Stimulated activated CD8-positive, alpha-beta memory T cell treated with anti-CD3 and anti-CD28 coated beads, Interleukin-4, amount 100 ng/mL, for 1 hour (primary cell): ENCODE measurements around the gene INTS12.
"Not testable (repeated sequence)": the region's sequence is repeated elsewhere in the genome, so short reads cannot be mapped to it uniquely, and the experiment has no call there.

Source experiments
- DNase-seq, 2 donors: peaks; one replicate each; pipeline ENCODE4 v3.0.0-alpha.2; 2020; ENCODE audit warnings: low read depth in 2 of 2, low spot score in 1 of 2

The INTS12 gene, protein sequence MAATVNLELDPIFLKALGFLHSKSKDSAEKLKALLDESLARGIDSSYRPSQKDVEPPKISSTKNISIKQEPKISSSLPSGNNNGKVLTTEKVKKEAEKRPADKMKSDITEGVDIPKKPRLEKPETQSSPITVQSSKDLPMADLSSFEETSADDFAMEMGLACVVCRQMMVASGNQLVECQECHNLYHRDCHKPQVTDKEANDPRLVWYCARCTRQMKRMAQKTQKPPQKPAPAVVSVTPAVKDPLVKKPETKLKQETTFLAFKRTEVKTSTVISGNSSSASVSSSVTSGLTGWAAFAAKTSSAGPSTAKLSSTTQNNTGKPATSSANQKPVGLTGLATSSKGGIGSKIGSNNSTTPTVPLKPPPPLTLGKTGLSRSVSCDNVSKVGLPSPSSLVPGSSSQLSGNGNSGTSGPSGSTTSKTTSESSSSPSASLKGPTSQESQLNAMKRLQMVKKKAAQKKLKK

DNA sequence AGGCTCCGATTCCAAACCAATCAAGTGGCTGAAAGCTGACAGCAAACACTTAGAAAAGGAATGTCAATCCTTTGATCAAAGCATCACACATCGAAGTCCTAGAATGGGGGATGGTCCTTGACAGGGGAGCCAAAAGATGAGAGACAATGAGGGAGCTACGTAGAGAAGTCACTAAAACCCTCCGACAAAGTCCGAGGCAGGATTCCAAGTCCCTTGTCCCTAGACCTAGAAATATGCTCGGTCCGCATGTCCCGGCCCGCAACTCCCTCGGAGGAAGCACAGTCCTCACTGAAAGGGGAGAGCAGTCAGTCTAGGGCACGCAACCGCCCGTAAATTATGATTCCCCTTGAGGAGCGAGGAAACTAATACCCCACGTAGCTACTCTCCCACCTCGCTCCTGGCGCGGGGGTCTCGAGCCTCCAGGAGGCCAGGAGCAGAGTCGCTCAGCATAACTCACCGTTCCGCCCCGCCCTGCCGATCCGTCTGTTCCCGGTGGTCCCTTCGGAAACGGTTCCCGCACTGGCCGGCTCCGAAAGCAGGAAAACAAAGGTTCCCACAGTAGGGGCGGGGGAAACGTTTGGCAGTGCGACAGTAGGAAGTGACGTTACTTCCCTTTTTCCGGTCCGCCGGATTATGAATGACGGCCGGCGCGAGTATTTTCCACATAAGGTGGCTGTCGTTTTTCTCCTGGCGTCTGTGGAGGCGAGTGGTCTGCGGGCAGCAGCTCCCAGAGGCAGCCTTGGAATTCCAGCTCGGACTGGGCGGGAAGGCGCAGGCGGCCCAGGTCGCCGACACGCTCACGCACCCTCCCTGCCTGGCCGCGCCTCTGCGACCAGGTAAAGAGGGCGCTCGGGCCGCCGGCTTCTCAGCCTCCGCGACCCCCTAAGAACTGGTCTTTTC is at the start of gene INTS12, which contains the start of gene GSTCD:
Gene INTS12, minus strand, starts transcription at position 509 of the 900 bp plus-strand sequence. CDS start 8,684 bp downstream, outside the sequence.
Gene GSTCD, plus strand, starts transcription at position 604 of the 900 bp plus-strand sequence. CDS start 8,830 bp downstream, outside the sequence.
- peak; percentile 55 to 82 for DNase-seq

DNA sequence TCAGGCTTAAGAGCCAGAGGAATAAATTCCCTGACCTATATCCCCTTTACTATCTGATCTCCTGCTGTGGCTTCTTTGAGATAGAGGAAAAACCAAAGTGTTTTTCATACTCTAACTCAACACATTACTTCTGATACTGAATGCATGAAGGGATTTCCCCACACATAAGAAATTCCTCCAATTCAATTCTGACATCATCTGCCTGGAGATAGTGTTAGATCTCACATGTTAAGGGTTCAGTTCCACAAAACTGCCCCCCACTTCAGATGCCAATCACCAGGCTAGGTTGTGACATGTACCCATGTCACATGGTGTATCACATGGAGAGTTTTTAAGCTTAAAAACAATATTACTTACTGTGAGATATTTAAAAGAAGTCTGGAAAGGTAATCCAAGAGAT is 46.9 kb upstream of the INTS12 start:
- DNase-seq: no peak

DNA sequence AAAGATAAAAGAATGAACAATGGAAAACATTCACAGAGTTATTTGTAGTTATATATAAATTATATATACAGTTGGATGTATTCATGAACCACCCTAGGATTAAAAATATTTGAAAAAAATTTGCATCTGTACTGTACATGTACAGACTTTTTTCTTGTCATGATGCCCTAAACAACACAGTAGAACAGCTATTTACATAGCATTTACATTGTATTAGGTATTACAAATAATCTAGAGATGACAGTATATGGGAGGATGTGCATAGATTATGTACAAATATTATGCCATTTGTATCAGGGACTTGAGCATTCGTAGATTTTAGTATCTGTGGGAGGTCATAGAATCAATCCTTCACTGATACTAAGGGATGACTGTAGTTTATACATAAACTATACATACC is 44.9 kb upstream of the INTS12 start:
- DNase-seq: no peak

DNA sequence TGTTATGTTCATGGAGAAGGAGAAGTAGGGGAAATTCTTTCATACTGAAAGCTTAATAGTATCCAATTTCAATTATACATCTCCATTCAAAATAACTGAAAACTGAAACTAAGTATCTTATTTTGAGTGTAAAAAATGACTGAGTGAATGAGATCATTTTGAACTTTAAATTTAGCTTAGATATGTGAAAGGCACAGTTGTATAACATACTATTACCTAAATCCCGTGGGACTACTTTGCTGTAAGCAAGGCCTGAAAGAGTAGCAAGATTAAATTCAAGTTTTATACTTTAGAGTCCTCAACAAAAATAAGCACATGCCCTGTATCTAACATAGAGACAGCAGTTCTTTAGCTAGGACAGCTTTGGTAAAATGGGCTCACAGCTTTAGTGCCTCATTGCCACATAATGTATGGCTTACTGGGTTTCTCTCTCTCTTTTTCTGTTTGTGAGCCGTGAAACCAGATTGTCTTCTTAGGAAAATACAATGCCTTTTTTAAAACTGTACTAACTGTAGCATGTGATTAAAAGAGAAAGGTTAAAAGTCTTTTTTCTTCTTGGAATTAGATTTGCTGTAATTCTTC is 43.3 kb upstream of the INTS12 start:
- no peak for DNase-seq

DNA sequence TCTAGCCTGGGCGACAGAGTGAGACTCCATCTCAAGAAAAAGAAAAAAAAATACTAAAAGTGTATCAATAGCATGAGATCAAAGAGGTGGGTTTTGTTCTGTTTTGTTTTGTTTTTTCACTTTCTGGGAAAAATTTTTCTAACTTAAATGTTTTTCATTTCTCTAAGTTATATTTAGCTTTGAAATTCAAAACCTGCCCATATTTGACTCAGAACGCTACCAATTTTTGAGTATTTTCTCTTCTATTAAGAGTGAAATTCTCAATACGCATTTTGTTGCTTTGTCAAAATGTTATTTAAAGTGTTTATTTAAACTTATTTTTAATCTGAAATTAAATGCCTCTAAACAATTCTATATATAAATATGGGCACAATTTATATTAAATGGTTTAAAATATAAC is 39.7 kb upstream of the INTS12 start:
- no peak for DNase-seq

DNA sequence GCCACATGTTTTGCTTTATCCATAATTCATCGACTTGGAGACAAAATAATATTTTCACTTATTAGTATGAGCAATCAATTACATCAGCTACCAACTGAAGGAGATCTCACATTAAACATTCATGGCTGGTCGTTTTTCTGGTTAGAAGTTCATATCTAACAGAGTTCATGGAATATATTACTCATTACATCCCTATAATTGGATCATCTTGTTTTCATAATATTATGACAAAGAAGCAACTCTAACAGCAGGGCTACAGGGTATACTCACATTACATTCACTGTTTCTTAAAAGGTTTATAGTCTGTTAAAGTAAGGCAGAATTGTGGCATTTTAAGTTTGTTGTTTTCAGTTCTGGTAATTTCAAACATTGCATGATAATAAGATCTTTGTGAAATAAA is 33.1 kb upstream of the INTS12 start:
- no peak for DNase-seq

DNA sequence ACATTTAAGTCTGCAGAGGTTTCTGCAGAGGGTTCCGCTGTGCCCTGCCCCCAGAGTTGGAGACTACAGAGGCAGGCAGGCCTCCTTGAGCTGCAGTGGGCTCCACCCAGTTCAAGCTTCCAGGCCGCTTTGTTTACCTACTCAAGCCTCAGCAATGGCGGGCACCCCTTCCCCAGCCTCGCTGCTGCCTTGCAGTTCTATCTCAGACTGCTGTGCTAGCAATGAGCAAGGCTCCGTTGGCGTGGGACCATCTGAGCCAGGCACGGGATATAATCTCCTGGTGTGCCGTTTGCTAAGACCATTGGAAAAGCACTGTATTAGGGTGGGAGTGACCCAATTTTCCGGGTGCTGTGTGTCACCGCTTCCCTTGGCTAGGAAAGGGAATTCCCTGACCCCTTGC is 26.7 kb upstream of the INTS12 start:
- not testable (repeated sequence) for DNase-seq

DNA sequence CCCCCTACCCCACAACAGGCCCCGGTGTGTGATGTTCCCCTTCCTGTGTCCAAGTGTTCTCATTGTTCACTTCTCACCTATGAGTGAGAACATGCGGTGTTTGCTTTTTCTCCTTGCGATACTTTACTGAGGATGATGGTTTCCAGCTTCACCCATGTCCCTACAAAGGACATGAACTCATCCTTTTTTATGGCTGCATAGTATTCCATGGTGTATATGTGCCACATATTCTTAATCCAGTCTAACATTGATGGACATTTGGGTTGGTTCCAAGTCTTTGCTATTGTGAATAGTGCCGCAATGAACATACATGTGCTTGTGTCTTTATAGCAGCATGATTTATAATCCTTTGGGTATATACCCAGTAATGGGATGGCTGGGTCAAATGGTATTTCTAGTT is 21.4 kb upstream of the INTS12 start:
- DNase-seq: not testable (repeated sequence)

DNA sequence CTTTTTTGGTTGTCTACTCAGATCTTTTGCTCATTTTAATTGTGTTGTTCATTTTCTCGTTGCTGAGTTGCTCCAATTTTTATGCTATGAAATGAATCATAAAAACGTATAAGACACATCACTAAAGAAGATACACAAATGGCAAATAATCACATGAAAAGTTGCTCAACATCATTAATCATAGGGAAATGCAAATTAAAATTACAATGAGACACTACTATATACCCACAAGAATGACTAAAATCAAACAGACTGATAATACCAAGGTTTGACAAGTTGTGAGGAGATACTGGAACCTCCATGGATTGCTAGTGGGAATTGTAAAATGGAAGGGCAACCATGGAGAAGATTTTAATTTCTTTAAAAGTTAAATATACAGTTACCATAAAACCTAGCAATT is 17.1 kb upstream of the INTS12 start:
- DNase-seq: no peak

DNA sequence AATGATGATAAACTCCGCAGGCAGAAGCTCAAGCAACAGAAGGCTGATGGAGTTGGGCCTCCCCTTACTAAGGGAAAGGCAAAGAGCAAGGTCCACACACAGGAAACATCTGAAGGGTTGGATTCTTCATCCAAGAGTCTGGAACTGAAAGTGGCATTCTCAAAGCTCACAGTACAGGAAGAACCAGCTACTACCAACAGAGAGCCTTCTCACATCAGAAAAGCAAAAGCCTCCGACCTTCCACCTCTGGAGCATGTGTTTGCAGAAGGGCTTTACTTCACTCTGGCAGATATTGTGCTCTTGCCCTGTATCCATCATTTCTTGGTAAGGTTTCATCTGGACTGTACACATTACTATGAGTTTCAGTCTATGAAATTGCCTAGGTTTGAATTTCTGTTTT is 10.7 kb upstream of the INTS12 start:
- DNase-seq: no peak

DNA sequence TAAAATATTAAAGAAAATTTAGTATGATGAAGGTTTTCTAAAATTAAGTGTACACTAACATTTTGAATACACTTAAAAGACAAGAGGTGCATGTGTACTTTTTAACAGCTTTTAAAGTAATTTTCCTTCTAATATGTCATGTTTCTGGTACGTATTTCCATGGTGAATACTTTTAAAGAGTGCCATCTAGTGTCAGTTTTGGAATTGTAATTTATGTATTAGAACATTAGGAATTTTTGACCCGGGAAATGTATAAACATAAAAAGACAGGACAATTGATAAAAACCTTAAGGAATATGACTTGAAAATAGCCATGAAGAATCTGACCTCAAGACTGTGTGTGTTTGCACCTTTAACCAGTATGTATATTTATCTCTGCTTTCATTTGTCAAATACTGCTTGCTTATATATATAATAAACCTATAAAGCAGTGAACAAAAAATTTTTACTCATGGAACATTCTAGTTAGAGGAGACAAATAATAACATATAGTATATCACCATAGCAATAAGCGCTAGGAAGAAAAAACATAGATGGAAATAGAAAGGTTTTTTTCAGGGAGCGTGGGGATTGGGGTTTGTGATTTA is 7.3 kb upstream of the INTS12 start:
- DNase-seq: no peak

DNA sequence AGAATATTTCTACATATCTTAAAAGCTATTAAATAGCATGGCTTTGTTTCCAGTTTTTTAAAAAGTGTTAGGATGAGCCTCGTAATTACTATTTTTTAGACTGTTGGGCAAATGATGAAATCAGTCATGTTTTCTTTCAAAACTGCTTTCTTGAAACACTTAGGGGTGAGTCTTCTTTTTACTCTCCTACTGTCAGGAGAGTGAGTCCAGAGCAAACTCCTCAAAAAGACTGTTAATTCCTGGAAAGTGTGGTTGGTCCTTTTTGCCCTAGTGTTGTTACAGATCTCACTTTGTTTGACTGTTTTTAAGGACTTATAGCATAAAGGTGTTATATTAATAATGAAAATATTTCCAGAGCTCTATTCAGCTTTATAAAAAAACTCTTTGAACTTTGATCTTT is 6.4 kb upstream of the INTS12 start:
- no peak for DNase-seq

DNA sequence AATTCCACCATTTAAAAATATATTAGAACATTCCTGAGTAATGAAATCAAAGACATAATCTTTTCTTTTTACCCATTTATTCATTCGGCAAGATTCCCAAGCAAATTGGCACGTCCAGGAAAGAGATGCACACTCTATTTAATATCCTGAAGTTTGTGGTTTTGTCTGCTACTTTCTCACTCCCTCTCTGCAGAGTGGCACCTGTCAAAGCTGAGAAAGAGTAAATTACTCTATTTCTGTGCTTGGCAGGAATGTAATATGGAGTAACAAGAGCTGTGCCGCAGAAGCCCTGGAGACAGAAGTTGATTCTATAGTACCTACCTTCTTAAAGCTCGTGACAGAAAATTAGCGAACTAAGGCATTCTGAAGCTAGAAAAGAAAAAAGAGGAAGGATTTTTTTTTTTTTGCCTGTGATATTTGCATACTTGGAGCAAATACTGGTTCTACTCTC is 5.6 kb upstream of the INTS12 start:
- DNase-seq: no peak

DNA sequence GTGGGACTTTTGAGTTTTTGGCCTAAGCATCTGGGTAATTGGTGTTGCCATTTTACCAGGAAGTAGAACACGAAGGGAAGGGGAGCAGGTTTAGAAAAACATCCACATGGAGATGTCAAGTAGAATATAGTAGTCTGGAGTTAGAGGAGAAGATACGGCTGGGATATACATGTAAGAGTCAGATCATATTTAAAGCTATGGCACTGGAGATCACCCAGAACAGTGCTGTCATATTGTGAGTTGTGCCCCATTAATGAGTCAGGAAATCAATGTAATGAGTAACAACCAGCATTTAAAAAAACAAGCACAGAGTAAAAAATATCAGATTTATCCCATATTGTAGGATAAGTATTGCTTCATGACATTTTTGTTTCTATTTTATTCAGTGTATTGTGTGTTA is 4.3 kb upstream of the INTS12 start:
- no peak for DNase-seq

DNA sequence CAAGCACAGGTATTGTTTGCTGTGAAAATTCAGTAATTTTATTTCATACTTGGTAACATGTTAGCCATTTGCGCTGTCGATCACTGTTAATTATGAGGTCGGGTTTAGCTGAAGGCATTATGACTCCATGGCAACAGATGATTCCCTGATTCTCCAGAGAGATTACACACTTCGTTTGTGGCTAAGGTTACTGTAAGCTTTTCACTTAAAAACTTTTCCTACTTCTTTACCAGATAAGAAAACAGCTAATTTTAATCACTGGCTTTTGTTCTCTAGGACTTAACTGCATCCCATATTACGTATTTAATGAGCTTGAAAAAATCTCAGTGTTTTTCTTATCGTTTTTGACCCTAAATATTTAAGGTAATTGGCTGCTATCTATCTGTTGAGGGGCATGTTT is 2.2 kb upstream of the INTS12 start:
- DNase-seq: no peak

DNA sequence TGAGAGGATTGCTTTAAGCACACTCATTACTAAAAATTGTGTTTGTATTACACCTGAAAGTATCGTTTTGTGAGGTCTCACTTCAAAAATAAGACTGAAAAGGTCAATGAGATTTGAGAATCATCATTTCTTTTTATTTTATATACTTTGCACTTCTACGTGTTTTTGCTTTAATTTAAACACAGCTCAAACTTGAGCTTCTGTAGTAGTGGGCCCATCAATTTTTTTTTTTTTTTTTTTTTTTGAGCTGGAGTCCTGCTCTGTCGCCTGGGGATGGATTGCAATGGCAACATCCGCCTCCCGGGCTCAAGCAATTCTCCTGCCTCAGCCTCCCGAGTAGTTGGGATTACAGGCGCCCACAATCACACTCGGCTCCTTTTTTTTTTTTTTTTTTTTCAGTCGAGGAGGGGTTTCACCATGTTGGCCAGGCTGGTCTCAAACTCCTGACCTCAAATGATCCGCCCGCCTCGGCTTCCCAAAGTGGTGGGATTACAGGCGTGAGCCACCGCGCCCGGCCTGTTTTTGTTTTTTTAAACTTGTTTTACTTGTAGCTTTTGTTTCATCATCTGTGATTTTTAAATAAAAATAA is 1.6 kb upstream of the INTS12 start:
- DNase-seq: no peak

DNA sequence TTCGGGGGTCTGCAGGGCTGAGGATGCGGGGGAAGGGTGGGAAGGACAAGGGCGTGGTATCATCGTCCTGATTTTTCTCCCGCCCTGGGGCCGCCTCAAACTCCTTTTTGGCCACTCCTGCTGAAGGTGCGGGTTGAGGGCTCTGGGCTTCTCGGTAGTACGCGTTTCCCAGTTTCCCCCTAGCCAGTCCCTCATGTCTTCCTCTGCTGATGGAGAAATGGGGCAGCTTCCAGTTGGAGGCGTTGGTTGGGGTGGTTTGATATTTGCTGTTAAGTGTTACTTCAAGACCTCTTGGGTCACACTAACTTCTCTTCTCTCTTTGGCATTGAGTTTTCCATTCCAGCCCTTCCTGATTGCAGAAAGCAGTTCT is 577 bp upstream of the INTS12 start:
- DNase-seq: no peak

DNA sequence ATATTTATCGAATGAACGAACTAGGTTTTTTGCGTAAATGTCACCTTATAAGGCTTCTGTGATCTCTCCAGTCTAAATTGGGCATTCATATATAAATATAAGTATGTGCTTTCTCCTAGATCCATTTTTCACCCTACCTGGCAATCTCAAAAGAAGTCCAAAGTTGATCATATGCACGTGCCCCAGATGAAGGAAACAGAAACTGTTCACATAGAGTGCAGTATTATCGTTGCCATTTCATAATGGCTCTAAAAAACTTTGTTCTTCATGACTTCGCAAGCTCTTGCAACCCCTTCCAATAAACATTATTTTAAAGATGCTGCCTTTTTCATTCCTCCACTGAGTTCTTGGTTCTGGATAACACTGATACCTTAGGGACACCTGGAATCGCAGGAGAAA is 708 bp downstream of the INTS12 start:
- no peak for DNase-seq

DNA sequence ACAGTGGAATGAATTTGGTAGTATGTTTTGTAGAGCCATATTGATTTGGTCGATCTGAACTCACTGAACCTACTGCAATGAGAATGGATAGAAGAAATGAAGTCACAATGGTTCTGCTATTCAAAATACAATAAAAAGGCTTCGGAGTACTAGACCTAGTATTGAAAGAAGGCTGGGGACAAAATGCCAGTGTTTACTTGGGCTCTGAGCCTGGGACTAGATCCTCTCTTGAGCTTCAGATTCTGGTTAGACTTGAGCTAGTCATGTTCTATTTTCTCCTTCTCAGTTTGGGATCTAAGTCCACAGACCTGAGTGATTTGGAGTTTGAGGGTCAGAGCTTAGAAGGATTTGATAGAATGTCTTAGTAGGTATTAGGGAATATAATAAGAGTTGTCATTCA is 9.9 kb downstream of the INTS12 start:
- DNase-seq: no peak

DNA sequence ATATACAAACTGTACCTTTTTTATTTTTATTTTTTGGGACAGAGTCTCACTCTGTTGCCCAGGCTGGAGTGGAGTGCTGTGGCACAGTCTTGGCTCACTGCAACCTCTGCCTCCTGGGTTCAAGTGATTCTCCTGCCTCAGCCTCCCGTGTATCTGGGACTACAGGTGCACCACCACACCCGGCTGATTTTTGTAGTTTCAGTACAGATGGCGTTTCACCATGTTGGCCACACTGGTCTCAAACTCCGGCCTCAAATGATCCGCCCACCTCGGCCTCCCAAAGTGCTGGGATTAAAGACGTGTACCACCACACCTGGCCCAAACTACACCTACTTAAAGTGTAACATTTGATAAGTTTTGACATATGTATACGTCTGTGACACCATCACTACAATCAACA is 12.7 kb downstream of the INTS12 start:
- not testable (repeated sequence) for DNase-seq

DNA sequence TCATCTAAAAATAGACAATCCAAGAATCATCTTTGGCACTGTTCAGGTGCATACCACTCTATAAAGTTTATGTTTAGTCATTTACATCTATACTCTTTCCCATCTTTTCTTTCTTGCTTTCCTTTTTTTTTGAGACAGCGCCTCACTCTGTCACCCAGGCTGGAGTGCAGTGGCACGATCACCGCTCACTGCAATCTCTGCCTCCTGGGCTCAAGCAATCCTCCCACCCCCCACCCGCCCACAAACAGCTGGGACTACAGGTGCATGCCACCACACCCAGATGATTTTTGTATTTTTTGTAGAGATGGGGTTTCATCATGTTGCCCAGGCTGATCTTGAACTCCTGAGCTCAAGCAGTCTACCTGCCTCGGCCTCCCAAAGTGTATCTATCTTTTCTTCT is 13.7 kb downstream of the INTS12 start:
- not testable (repeated sequence) for DNase-seq
